Liver (tissue), 3 donors: ENCODE measurements around the gene SMAD5.

Experiments used
- CTCF ChIP-seq: fragments of 150-350 bp; IDR thresholded peaks from 2 replicates; pipeline ENCODE4 v1.5.1; 2017; ENCODE audit warnings: improper control_type of control experiment, low read depth, low read length; ENCODE audit not compliant: missing input control
- FOXA1 ChIP-seq: IDR thresholded peaks from 2 replicates; pipeline ENCODE4 v1.6.1; 2016; ENCODE audit warnings: antibody characterized with exemption
- GABPA ChIP-seq, 2 donors: IDR thresholded peaks in 1 of 2; conservative IDR thresholded peaks in 1 of 2; 2 replicates each; pipeline ENCODE4 v1.6.1; 2016; ENCODE audit warnings: antibody characterized with exemption in 2 of 2, mild to moderate bottlenecking in 1 of 2, moderate library complexity in 1 of 2
- MAX ChIP-seq: IDR thresholded peaks from 2 replicates; pipeline ENCODE4 v1.6.1; 2016; ENCODE audit warnings: antibody characterized with exemption
- NR2F2 ChIP-seq: IDR thresholded peaks from 2 replicates; pipeline ENCODE4 v1.6.1; 2016; ENCODE audit warnings: antibody characterized with exemption
- RAD21 ChIP-seq, 2 donors: IDR thresholded peaks; 2 replicates each; pipeline ENCODE4 v1.6.1; 2016; ENCODE audit warnings: antibody characterized with exemption in 2 of 2, mild to moderate bottlenecking in 2 of 2
- REST ChIP-seq: IDR thresholded peaks from 2 replicates; pipeline ENCODE4 v1.6.1; 2016; ENCODE audit warnings: antibody characterized with exemption, mild to moderate bottlenecking
- SP1 ChIP-seq: IDR thresholded peaks from 2 replicates; pipeline ENCODE4 v1.6.1; 2018; ENCODE audit warnings: antibody characterized with exemption, mild to moderate bottlenecking
- TAF1 ChIP-seq: conservative IDR thresholded peaks from 2 replicates; pipeline ENCODE4 v1.6.1; 2016; ENCODE audit warnings: antibody characterized with exemption, mild to moderate bottlenecking
- donor health status: healthy.
- donor health status: healthy.

GRCh38 chr5:136141561-136141960 is 8.9 kb downstream of the SMAD5 start:
- TF ChIP-seq REST (no peak), CTCF (no peak), NR2F2 (no peak), SP1 (no peak), RAD21 (IDR thresholded peaks at IDR 0.05) (no peak), TAF1 (no peak), MAX (no peak), FOXA1 (no peak), GABPA (IDR thresholded peaks at IDR 0.05 in 1 of 2, conservative IDR thresholded peaks at IDR 0.05 in 1 of 2) (no peak)
